Measurements from ENCODE around the gene LIN9. TPM values are rescaled to one million over a fixed set of nuclear protein-coding genes. Genes with fewer than 3 reads are reported as not detected.

The LIN9 gene
- total and polyA plus RNA-seq, 10 donors, result 1.8 to 6.3 (median 3.1) TPM

- no peaks in the 10 kb centered on the region for H3K27me3 ChIP-seq (replicated peaks in 1 of 7)
- no peak for TF ChIP-seq POLR2AphosphoS5 (IDR thresholded peaks at IDR 0.05)
- TF ChIP-seq CTCF (IDR thresholded peaks at IDR 0.05 in 8 of 11, conservative IDR thresholded peaks at IDR 0.05 in 3 of 11), result no peak
- no peak for TF ChIP-seq POLR2A (IDR thresholded peaks at IDR 0.05)
- intact Hi-C loops (cut with DNase I; ENCODE audit: low total_unique reads), result no loop called here
- H3K27ac ChIP-seq, result no peak overlapping the region
- H3K4me3 ChIP-seq, result no peak overlapping the region
- DNase-seq, result no peak
- peaks cover 0 to 64% (median 14%) of the 10 kb centered on the region in 6 donors for H3K36me3 ChIP-seq
- peaks cover 0 to 5% (median 0%) of the 10 kb centered on the region in 6 donors for H3K4me1 ChIP-seq
- WGBS, 5 donors, result 83 to 98% (median 86%) methylated on average over 1 of the region's 1 CpG
- no peaks in the 10 kb centered on the region for H3K9me3 ChIP-seq
Measured at GRCh38 chr1:226236826-226237225, 72.1 kb downstream of the LIN9 start.

DNA sequence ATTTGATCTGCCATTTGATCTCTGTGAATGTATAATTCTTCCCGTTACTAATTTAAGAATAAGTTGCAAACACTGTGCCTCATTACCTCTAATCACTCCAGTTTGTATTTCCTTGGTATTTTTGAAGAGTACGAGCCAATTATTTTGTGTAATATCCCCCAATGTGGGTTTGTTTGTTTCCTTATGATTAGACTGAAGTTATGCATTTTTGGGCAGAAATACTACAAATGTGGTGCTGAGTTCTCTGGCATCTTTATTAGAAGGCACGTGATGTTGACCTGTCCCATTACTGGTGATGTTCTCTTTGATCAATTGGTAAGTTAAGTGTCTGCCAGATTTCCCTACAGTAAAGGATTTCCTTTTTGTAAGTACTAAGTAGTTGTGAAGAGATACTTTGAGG, 75.2 kb downstream of the LIN9 start:
- no peak for DNase-seq
- no peaks in the 10 kb centered on the region for H3K9me3 ChIP-seq
- 68 to 93% (median 85%) methylated on average over 3 of the region's 3 CpGs for WGBS, 5 donors
- H3K4me3 ChIP-seq, result peak overlapping the region in 2 of 8 donors; percentile 17 to 34
- intact Hi-C loops (cut with DNase I; ENCODE audit: low total_unique reads), result no loop called here
- H3K27ac ChIP-seq, result no peak overlapping the region
- TF ChIP-seq POLR2A (IDR thresholded peaks at IDR 0.05) (no peak), CTCF (IDR thresholded peaks at IDR 0.05 in 8 of 11, conservative IDR thresholded peaks at IDR 0.05 in 3 of 11) (no peak), POLR2AphosphoS5 (IDR thresholded peaks at IDR 0.05) (no peak)
- peaks cover 0 to 5% (median 0%) of the 10 kb centered on the region in 6 donors for H3K4me1 ChIP-seq
- H3K36me3 ChIP-seq, result peaks cover 0 to 80% (median 19%) of the 10 kb centered on the region in 6 donors
- no peaks in the 10 kb centered on the region for H3K27me3 ChIP-seq (replicated peaks in 1 of 7)

- H3K27me3 ChIP-seq (replicated peaks in 1 of 7), result no peaks in the 10 kb centered on the region
- H3K9me3 ChIP-seq, result no peaks in the 10 kb centered on the region
- DNase-seq, result no peak
- peaks cover 0 to 75% (median 17%) of the 10 kb centered on the region in 6 donors for H3K36me3 ChIP-seq
- 60 to 73% (median 65%) methylated on average over 6 of the region's 6 CpGs for WGBS, 5 donors
- peak in 1 of 3 donors; percentile 32 for TF ChIP-seq POLR2AphosphoS5 (IDR thresholded peaks at IDR 0.05)
- no peak for TF ChIP-seq POLR2A (IDR thresholded peaks at IDR 0.05)
- no peak for TF ChIP-seq CTCF (IDR thresholded peaks at IDR 0.05 in 8 of 11, conservative IDR thresholded peaks at IDR 0.05 in 3 of 11)
- intact Hi-C loops (cut with DNase I; ENCODE audit: low total_unique reads), result no loop called here
- H3K4me1 ChIP-seq, result peaks cover 0 to 5% (median 0%) of the 10 kb centered on the region in 6 donors
- peak overlapping the region in 2 of 8 donors; percentile 17 to 34 for H3K4me3 ChIP-seq
- H3K27ac ChIP-seq, result no peak overlapping the region
Measured at GRCh38 chr1:226233293-226233692, 75.7 kb downstream of the LIN9 start.

DNA sequence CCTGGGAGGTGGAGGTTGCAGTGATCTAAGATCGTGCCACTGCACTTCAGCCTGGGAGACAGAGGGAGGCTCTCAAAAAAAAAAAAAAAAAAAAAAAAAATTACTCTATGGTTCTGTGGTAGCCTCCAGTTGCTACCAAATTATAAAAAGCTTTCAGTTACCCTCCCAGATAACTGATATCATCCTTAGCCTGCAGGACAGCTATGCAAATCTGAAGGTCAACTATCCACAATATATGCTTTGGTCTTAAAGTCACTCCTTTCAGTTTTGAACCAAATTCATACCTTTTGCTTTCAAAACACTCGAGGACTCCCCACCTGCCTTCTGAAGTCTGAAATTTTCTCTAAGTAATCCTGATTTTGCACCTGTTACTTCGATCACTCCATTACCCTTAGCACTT, 82.4 kb downstream of the LIN9 start:
- H3K27me3 ChIP-seq (replicated peaks in 1 of 7), result peaks cover 0 to 41% (median 20%) of the 10 kb centered on the region in 7 donors
- no peaks in the 10 kb centered on the region for H3K9me3 ChIP-seq
- H3K36me3 ChIP-seq, result peaks cover 0 to 19% (median 5%) of the 10 kb centered on the region in 6 donors
- no peak for DNase-seq
- H3K4me1 ChIP-seq, result peaks cover 6 to 16% (median 14%) of the 10 kb centered on the region in 6 donors
- 87 to 96% (median 91%) methylated on average over 3 of the region's 3 CpGs for WGBS, 5 donors
- intact Hi-C loops (cut with DNase I; ENCODE audit: low total_unique reads), result no loop called here
- H3K27ac ChIP-seq, result no peak overlapping the region
- TF ChIP-seq POLR2AphosphoS5 (IDR thresholded peaks at IDR 0.05) (no peak), CTCF (IDR thresholded peaks at IDR 0.05 in 8 of 11, conservative IDR thresholded peaks at IDR 0.05 in 3 of 11) (no peak), POLR2A (IDR thresholded peaks at IDR 0.05) (no peak)
- no peak overlapping the region for H3K4me3 ChIP-seq
